GM19239 (cell line): ENCODE data around the gene SEMA6A.
"Not testable (repeated sequence)": the region's sequence is repeated elsewhere in the genome, so short reads cannot be mapped to it uniquely, and the experiment has no call there.

Experiments used
- DNase-seq: peaks from one replicate; pipeline ENCODE4 v3.0.0; 2011; ENCODE audit warnings: low spot score; ENCODE audit not compliant: insufficient read length
- FAIRE-seq: peaks from 2 replicates; lab custom pipeline; 2011; peaks lifted over from hg19 to GRCh38; lab: Jason Lieb, UNC

Gene SEMA6A

GRCh38 chr5:116527582-116527981 lies 47.0 kb downstream of the SEMA6A start:
- no peak for DNase-seq
- FAIRE-seq, result no peak

- no peak for FAIRE-seq
- DNase-seq, result no peak
Measured at GRCh38 chr5:116525674-116526073, 48.9 kb downstream of the SEMA6A start.

- DNase-seq (no peak), FAIRE-seq (no peak)
Measured at GRCh38 chr5:116524966-116525365, 49.7 kb downstream of the SEMA6A start.

GRCh38 chr5:116524051-116524904 lies 50.3 kb downstream of the SEMA6A start:
- DNase-seq, result no peak
- no peak for FAIRE-seq

- DNase-seq, FAIRE-seq: not testable (repeated sequence)
Measured at GRCh38 chr5:116523182-116523581, 51.4 kb downstream of the SEMA6A start.

GRCh38 chr5:116522356-116523136 lies 52.1 kb downstream of the SEMA6A start:
- DNase-seq, result no peak
- no peak for FAIRE-seq

- DNase-seq (no peak), FAIRE-seq (no peak)
Measured at GRCh38 chr5:116521173-116521872, 53.3 kb downstream of the SEMA6A start.

GRCh38 chr5:116520771-116521170 lies 53.9 kb downstream of the SEMA6A start:
- DNase-seq, result no peak
- no peak for FAIRE-seq

GRCh38 chr5:116518423-116518822 lies 56.2 kb downstream of the SEMA6A start:
- FAIRE-seq (no peak), DNase-seq (no peak)

GRCh38 chr5:116517488-116517887 lies 57.1 kb downstream of the SEMA6A start:
- DNase-seq, result no peak
- FAIRE-seq, result no peak

- no peak for FAIRE-seq
- no peak for DNase-seq
Measured at GRCh38 chr5:116516021-116516420, 58.6 kb downstream of the SEMA6A start.

GRCh38 chr5:116514421-116514970 lies 60.1 kb downstream of the SEMA6A start:
- no peak for DNase-seq
- no peak for FAIRE-seq

- DNase-seq, result no peak
- no peak for FAIRE-seq
Measured at GRCh38 chr5:116510517-116510916, 64.1 kb downstream of the SEMA6A start.

GRCh38 chr5:116509483-116510244 lies 65.0 kb downstream of the SEMA6A start:
- no peak for DNase-seq
- no peak for FAIRE-seq

GRCh38 chr5:116508835-116509234 lies 65.8 kb downstream of the SEMA6A start:
- FAIRE-seq (no peak), DNase-seq (no peak)

- FAIRE-seq (no peak), DNase-seq (no peak)
Measured at GRCh38 chr5:116507941-116508655, 66.5 kb downstream of the SEMA6A start.

GRCh38 chr5:116507051-116507537 lies 67.5 kb downstream of the SEMA6A start:
- no peak for DNase-seq
- FAIRE-seq, result peak; percentile 42

- no peak for FAIRE-seq
- no peak for DNase-seq
Measured at GRCh38 chr5:116506488-116506887, 68.1 kb downstream of the SEMA6A start.

- no peak for DNase-seq
- FAIRE-seq, result no peak
Measured at GRCh38 chr5:116504593-116505166, 69.9 kb downstream of the SEMA6A start.
